HEK293 (cell line): Measurements from ENCODE around the gene DLX2.
A peak's percentile ranks its signal among the peaks of the same experiment; 100 is the strongest.

Source experiments
- CTCF ChIA-PET: fragments of 350-600 bp; formaldehyde crosslinking; extraction: SDS; loops from one replicate; lab custom pipeline; 2021; ENCODE audit warnings: antibody characterized with exemption; lab: Yijun Ruan, JAX
- POLR2A ChIA-PET: fragments of 300-600 bp; formaldehyde crosslinking; extraction: SDS; loops from one replicate; lab custom pipeline; 2020; ENCODE audit warnings: antibody characterized with exemption, inconsistent platforms; lab: Yijun Ruan, JAX
- H3K27ac ChIP-seq: fragments of 200-500 bp; sonication (Bioruptor generic); 2 replicates; pipeline ENCODE4 v1.5.1; 2014; ENCODE audit warnings: low read depth, low read length, control low read depth, inconsistent platforms; ENCODE audit errors: extremely low read depth
- H3K36me3 ChIP-seq, 2 experiments: fragments of 200-500 bp in 1 of 2; sonication (Bioruptor generic) in 1 of 2; 1 replicate in 1 of 2; 2 replicates in 1 of 2; pipeline ENCODE4 v1.5.1; 2014 to 2017; ENCODE audit warnings: inconsistent platforms in 2 of 2, low read length in 2 of 2; ENCODE audit not compliant: control insufficient read depth in 2 of 2, insufficient read depth in 1 of 2
- H3K4me1 ChIP-seq: fragments of 200-500 bp; sonication (Bioruptor generic); 2 replicates; pipeline ENCODE4 v1.5.1; 2014; ENCODE audit warnings: mild to moderate bottlenecking, low read length, inconsistent platforms; ENCODE audit not compliant: control insufficient read depth, insufficient read depth
- H3K4me3 ChIP-seq: 2 replicates; pipeline ENCODE4 v1.5.1; 2011; ENCODE audit warnings: low read depth, mild to moderate bottlenecking, control low read depth, low read length, moderate library complexity
- H3K9me3 ChIP-seq: fragments of 200-500 bp; sonication (Bioruptor generic); 2 replicates; pipeline ENCODE4 v1.5.1; 2014; ENCODE audit warnings: low read depth, low read length, inconsistent platforms; ENCODE audit not compliant: control insufficient read depth, insufficient read depth
- HIC1 ChIP-seq: fragments of 450-650 bp; formaldehyde crosslinking; IDR thresholded peaks from 2 replicates; pipeline ENCODE4 v1.5.1; 2016; ENCODE audit warnings: missing biosample characterization, missing genetic modification characterization
- HOXD13 ChIP-seq: sonication (generic); formaldehyde crosslinking; IDR thresholded peaks from 2 replicates; pipeline ENCODE4 v1.8.0; 2022; ENCODE audit warnings: missing genetic modification reagents, borderline replicate concordance
- REPIN1 ChIP-seq: fragments of 450-650 bp; formaldehyde crosslinking; IDR thresholded peaks from 2 replicates; pipeline ENCODE4 v1.5.1; 2017; ENCODE audit warnings: missing biosample characterization, missing genetic modification characterization, low read depth
- SP2 ChIP-seq: fragments of 450-650 bp; formaldehyde crosslinking; IDR thresholded peaks from 2 replicates; pipeline ENCODE4 v1.5.1; 2016; ENCODE audit warnings: missing biosample characterization, missing genetic modification characterization
- TRIM28 ChIP-seq: IDR thresholded peaks from 2 replicates; pipeline ENCODE4 v1.6.1; 2011; ENCODE audit warnings: low read length, control low read depth, borderline replicate concordance
- ZBTB20 ChIP-seq: fragments of 450-650 bp; formaldehyde crosslinking; IDR thresholded peaks from 2 replicates; pipeline ENCODE4 v1.5.1; 2016; ENCODE audit warnings: missing biosample characterization, missing genetic modification characterization
- ZBTB8A ChIP-seq: fragments of 450-650 bp; formaldehyde crosslinking; IDR thresholded peaks from 2 replicates; pipeline ENCODE4 v1.5.1; 2016; ENCODE audit warnings: missing biosample characterization, missing genetic modification characterization
- ZFP3 ChIP-seq: fragments of 450-650 bp; formaldehyde crosslinking; IDR thresholded peaks from 2 replicates; pipeline ENCODE4 v1.5.1; 2016; ENCODE audit warnings: low read depth, missing biosample characterization, missing genetic modification characterization
- ZNF157 ChIP-seq: fragments of 450-650 bp; formaldehyde crosslinking; IDR thresholded peaks from 2 replicates; pipeline ENCODE4 v1.5.1; 2016; ENCODE audit warnings: missing biosample characterization, missing genetic modification characterization
- ZNF16 ChIP-seq: fragments of 450-650 bp; formaldehyde crosslinking; IDR thresholded peaks from 2 replicates; pipeline ENCODE4 v1.5.1; 2016; ENCODE audit warnings: low read depth, missing biosample characterization, missing genetic modification characterization
- ZNF175 ChIP-seq: fragments of 450-650 bp; formaldehyde crosslinking; IDR thresholded peaks from 2 replicates; pipeline ENCODE4 v1.5.1; 2016; ENCODE audit warnings: missing biosample characterization, missing genetic modification characterization
- ZNF23 ChIP-seq: fragments of 450-650 bp; formaldehyde crosslinking; IDR thresholded peaks from 2 replicates; pipeline ENCODE4 v1.5.1; 2016; ENCODE audit warnings: missing biosample characterization, missing genetic modification characterization, borderline replicate concordance
- ZNF280C ChIP-seq: fragments of 450-650 bp; formaldehyde crosslinking; IDR thresholded peaks from 2 replicates; pipeline ENCODE4 v1.5.1; 2016; ENCODE audit warnings: missing biosample characterization, missing genetic modification characterization
- ZNF292 ChIP-seq: fragments of 450-650 bp; formaldehyde crosslinking; IDR thresholded peaks from 2 replicates; pipeline ENCODE4 v1.5.1; 2016; ENCODE audit warnings: low read depth, missing biosample characterization, missing genetic modification characterization, borderline replicate concordance
- ZNF335 ChIP-seq: fragments of 450-650 bp; formaldehyde crosslinking; conservative IDR thresholded peaks from 2 replicates; pipeline ENCODE4 v1.5.1; 2016; ENCODE audit warnings: missing biosample characterization, missing genetic modification characterization
- ZNF423 ChIP-seq: fragments of 450-650 bp; formaldehyde crosslinking; IDR thresholded peaks from 2 replicates; pipeline ENCODE4 v1.5.1; 2016; ENCODE audit warnings: missing biosample characterization, missing genetic modification characterization
- ZNF529 ChIP-seq: fragments of 450-650 bp; formaldehyde crosslinking; IDR thresholded peaks from 2 replicates; pipeline ENCODE4 v1.5.1; 2017; ENCODE audit warnings: missing genetic modification characterization, missing biosample characterization; ENCODE audit not compliant: insufficient replicate concordance
- ZNF548 ChIP-seq: fragments of 450-650 bp; formaldehyde crosslinking; IDR thresholded peaks from 2 replicates; pipeline ENCODE4 v1.5.1; 2016; ENCODE audit warnings: missing biosample characterization, missing genetic modification characterization
- ZNF585B ChIP-seq: fragments of 450-650 bp; formaldehyde crosslinking; IDR thresholded peaks from 2 replicates; pipeline ENCODE4 v1.5.1; 2016; ENCODE audit warnings: missing biosample characterization, missing genetic modification characterization
- ZNF623 ChIP-seq: fragments of 450-650 bp; formaldehyde crosslinking; IDR thresholded peaks from 2 replicates; pipeline ENCODE4 v1.5.1; 2016; ENCODE audit warnings: missing biosample characterization, missing genetic modification characterization
- ZNF677 ChIP-seq: fragments of 450-650 bp; IDR thresholded peaks from 2 replicates; pipeline ENCODE4 v1.5.0; 2018; ENCODE audit warnings: missing biosample characterization, mild to moderate bottlenecking, missing genetic modification characterization, moderate library complexity
- ZNF792 ChIP-seq: fragments of 450-650 bp; formaldehyde crosslinking; IDR thresholded peaks from 2 replicates; pipeline ENCODE4 v1.5.1; 2016; ENCODE audit warnings: missing biosample characterization, missing genetic modification characterization
- ZNF830 ChIP-seq: fragments of 450-650 bp; IDR thresholded peaks from 2 replicates; pipeline ENCODE4 v1.5.0; 2018; ENCODE audit warnings: missing biosample characterization, missing genetic modification characterization, low read depth, mild to moderate bottlenecking, moderate library complexity
- ZNF837 ChIP-seq: fragments of 450-650 bp; formaldehyde crosslinking; IDR thresholded peaks from 2 replicates; pipeline ENCODE4 v1.5.1; 2016; ENCODE audit warnings: missing biosample characterization, missing genetic modification characterization
- ZNF843 ChIP-seq: fragments of 450-650 bp; formaldehyde crosslinking; IDR thresholded peaks from 2 replicates; pipeline ENCODE4 v1.5.1; 2016; ENCODE audit warnings: missing biosample characterization, missing genetic modification characterization
- TF ChIP-seq, protein P1 (sequence below): fragments of 450-650 bp; formaldehyde crosslinking; IDR thresholded peaks from 2 replicates; pipeline ENCODE4 v1.5.1; 2016; ENCODE audit warnings: missing biosample characterization, missing genetic modification characterization
- TF ChIP-seq, protein P2 (sequence below): fragments of 450-650 bp; formaldehyde crosslinking; IDR thresholded peaks from 2 replicates; pipeline ENCODE4 v1.5.1; 2017; ENCODE audit warnings: missing biosample characterization, missing genetic modification characterization
- TF ChIP-seq, protein P3 (sequence below): fragments of 450-650 bp; formaldehyde crosslinking; IDR thresholded peaks from 2 replicates; pipeline ENCODE4 v1.5.1; 2017; ENCODE audit warnings: missing biosample characterization, missing genetic modification characterization

Gene DLX2

DNA sequence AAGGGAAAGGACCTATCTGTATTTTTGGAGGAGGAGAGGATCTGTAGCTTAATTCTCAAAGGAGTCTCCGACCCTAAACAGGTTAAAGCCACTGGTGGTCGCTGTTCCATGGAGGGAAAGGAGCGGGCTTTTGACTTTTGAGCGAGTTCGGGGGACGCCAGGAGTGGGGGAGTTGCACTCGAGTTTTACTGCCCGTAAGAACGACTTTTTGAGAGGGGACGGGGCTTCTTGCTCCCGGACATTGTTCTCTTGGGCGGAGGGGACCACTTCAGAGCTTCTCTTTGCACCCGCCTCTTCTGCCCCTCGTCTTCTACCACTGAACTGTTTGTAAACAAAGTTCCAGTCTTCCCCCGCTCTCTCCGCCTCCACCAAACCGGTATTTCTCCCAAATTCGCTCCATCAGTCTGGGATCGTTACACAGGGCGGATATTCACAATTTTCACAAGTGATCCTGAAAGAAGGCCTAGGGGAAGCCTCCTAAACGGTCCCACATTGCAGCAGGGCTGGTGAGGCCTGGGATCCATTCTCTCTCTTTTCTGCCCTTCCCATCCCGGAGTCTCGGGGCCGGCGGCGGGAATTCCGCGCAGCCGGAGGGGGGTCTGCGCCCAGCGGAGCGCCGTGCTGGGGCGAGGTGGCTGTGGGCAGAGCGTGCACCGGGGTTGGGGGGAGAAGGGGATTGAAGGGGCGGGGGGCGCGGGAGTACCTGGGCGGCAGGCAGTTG lies 6.6 kb downstream of the DLX2 start:
- Histone ChIP-seq H3K36me3 (peaks cover 0 to 19% of the 10 kb centered on the region in 2 experiments; a peak in 1 of 3 replicates), H3K4me3 (peak overlapping the region; percentile 83), H3K9me3 (no peaks in the 10 kb centered on the region), H3K4me1 (peaks cover 12% of the 10 kb centered on the region), H3K27ac (peak overlapping the region; percentile 99)
- ChIA-PET CTCF (interaction anchor here (0.5 to 2.3 kb wide), 6 partner anchors 11 to 387 kb away, joined by 3 to 9 read pairs (median 3); partner anchors contain the start of gene DLX1), POLR2A (interaction anchor here (0.8 to 8.7 kb wide), 15 partner anchors 12 to 203 kb away, joined by 3 to 147 read pairs (median 6); partner anchors contain the start of genes DLX1, HAT1 and SLC25A12)
- TF ChIP-seq TRIM28 = no peak
- TF ChIP-seq SP2 = 0 out of 2 replicates have a peak, but pooled peaks have one; percentile 19
- no peak for TF ChIP-seq HOXD13 (CRISPR knock-in tag)
- TF ChIP-seq, protein P1, sequence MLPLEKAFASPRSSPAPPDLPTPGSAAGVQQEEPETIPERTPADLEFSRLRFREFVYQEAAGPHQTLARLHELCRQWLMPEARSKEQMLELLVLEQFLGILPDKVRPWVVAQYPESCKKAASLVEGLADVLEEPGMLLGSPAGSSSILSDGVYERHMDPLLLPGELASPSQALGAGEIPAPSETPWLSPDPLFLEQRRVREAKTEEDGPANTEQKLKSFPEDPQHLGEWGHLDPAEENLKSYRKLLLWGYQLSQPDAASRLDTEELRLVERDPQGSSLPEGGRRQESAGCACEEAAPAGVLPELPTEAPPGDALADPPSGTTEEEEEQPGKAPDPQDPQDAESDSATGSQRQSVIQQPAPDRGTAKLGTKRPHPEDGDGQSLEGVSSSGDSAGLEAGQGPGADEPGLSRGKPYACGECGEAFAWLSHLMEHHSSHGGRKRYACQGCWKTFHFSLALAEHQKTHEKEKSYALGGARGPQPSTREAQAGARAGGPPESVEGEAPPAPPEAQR (tag by site-specific recombination) = no peak
- no peak for TF ChIP-seq ZNF585B (tag by site-specific recombination)
- no peak for TF ChIP-seq ZNF792
- TF ChIP-seq ZFP3 = no peak
- no peak for TF ChIP-seq ZNF292
- peak; percentile 10; the same call in 1 of the 2 replicates for TF ChIP-seq ZNF335 (tag by site-specific recombination)
- no peak for TF ChIP-seq ZNF837 (tag by site-specific recombination)
- TF ChIP-seq, protein P2, sequence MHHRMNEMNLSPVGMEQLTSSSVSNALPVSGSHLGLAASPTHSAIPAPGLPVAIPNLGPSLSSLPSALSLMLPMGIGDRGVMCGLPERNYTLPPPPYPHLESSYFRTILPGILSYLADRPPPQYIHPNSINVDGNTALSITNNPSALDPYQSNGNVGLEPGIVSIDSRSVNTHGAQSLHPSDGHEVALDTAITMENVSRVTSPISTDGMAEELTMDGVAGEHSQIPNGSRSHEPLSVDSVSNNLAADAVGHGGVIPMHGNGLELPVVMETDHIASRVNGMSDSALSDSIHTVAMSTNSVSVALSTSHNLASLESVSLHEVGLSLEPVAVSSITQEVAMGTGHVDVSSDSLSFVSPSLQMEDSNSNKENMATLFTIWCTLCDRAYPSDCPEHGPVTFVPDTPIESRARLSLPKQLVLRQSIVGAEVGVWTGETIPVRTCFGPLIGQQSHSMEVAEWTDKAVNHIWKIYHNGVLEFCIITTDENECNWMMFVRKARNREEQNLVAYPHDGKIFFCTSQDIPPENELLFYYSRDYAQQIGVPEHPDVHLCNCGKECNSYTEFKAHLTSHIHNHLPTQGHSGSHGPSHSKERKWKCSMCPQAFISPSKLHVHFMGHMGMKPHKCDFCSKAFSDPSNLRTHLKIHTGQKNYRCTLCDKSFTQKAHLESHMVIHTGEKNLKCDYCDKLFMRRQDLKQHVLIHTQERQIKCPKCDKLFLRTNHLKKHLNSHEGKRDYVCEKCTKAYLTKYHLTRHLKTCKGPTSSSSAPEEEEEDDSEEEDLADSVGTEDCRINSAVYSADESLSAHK = no peak
- no peak for TF ChIP-seq ZNF16 (tag by site-specific recombination)
- TF ChIP-seq ZNF843 (tag by site-specific recombination) = no peak; the same call in 1 of the 2 replicates
- TF ChIP-seq ZNF175 (tag by site-specific recombination) = no peak
- TF ChIP-seq HIC1 (tag by site-specific recombination) = no peak
- TF ChIP-seq ZNF423 (tag by site-specific recombination) = no peak
- TF ChIP-seq ZNF23 = no peak
- no peak for TF ChIP-seq REPIN1 (tag by site-specific recombination)
- TF ChIP-seq ZNF280C (tag by site-specific recombination) = no peak
- TF ChIP-seq ZNF677 (tag by site-specific recombination) = no peak
- TF ChIP-seq ZNF830 (tag by site-specific recombination) = no peak
- TF ChIP-seq ZBTB20 (tag by site-specific recombination) = no peak
- TF ChIP-seq ZNF157 (tag by site-specific recombination) = no peak
- TF ChIP-seq ZNF623 (tag by site-specific recombination) = no peak
- no peak for TF ChIP-seq ZNF529 (tag by site-specific recombination)
- TF ChIP-seq, protein P3, sequence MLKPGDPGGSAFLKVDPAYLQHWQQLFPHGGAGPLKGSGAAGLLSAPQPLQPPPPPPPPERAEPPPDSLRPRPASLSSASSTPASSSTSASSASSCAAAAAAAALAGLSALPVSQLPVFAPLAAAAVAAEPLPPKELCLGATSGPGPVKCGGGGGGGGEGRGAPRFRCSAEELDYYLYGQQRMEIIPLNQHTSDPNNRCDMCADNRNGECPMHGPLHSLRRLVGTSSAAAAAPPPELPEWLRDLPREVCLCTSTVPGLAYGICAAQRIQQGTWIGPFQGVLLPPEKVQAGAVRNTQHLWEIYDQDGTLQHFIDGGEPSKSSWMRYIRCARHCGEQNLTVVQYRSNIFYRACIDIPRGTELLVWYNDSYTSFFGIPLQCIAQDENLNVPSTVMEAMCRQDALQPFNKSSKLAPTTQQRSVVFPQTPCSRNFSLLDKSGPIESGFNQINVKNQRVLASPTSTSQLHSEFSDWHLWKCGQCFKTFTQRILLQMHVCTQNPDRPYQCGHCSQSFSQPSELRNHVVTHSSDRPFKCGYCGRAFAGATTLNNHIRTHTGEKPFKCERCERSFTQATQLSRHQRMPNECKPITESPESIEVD (tag by site-specific recombination) = no peak
- TF ChIP-seq ZBTB8A (tag by site-specific recombination) = no peak
- TF ChIP-seq ZNF548 = no peak
